ENCODE measurements around the gene HPS1. TPM values are rescaled to one million over a fixed set of nuclear protein-coding genes. Genes with fewer than 3 reads are reported as not detected.
"Not testable (repeated sequence)": the region's sequence is repeated elsewhere in the genome, so short reads cannot be mapped to it uniquely, and the experiment has no call there.

The HPS1 gene
- total and polyA plus RNA-seq, 10 donors, result 49.5 to 132 (median 89.5) TPM

GRCh38 chr10:98383869-98384268 is 62.9 kb downstream of the HPS1 start:
- no peak for DNase-seq
- Histone ChIP-seq H3K4me3 (no peak overlapping the region), H3K27me3 (replicated peaks in 1 of 7) (no peaks in the 10 kb centered on the region), H3K36me3 (peaks cover 0 to 35% (median 7%) of the 10 kb centered on the region in 6 donors), H3K9me3 (no peaks in the 10 kb centered on the region), H3K4me1 (no peaks in the 10 kb centered on the region), H3K27ac (no peak overlapping the region)
- intact Hi-C loops (cut with DNase I; ENCODE audit: low total_unique reads), result no loop called here
- 80 to 98% (median 95%) methylated on average over 5 to 6 of the region's 6 CpGs for WGBS, 5 donors
- TF ChIP-seq CTCF (IDR thresholded peaks at IDR 0.05 in 8 of 11, conservative IDR thresholded peaks at IDR 0.05 in 3 of 11), result no peak
- TF ChIP-seq POLR2AphosphoS5 (IDR thresholded peaks at IDR 0.05), result no peak
- no peak for TF ChIP-seq POLR2A (IDR thresholded peaks at IDR 0.05)

GRCh38 chr10:98383134-98383667 is 63.5 kb downstream of the HPS1 start:
- DNase-seq; H3K4me3 ChIP-seq; H3K4me1 ChIP-seq; intact Hi-C loops (cut with DNase I; ENCODE audit: low total_unique reads); H3K27me3 ChIP-seq (replicated peaks in 1 of 7); H3K9me3 ChIP-seq; H3K27ac ChIP-seq: not testable (repeated sequence)
- WGBS, 5 donors, result 91 to 95% (median 92%) methylated on average over 7 of the region's 7 CpGs
- peaks cover 0 to 35% (median 7%) of the 10 kb centered on the region in 6 donors for H3K36me3 ChIP-seq

GRCh38 chr10:98382691-98383101 is 64.0 kb downstream of the HPS1 start:
- Histone ChIP-seq H3K4me1 (no peaks in the 10 kb centered on the region), H3K4me3 (no peak overlapping the region), H3K27ac (no peak overlapping the region), H3K36me3 (peaks cover 0 to 35% (median 7%) of the 10 kb centered on the region in 6 donors), H3K9me3 (peaks cover 0 to 2% (median under 1%) of the 10 kb centered on the region in 8 donors), H3K27me3 (replicated peaks in 1 of 7) (no peaks in the 10 kb centered on the region)
- TF ChIP-seq POLR2A (IDR thresholded peaks at IDR 0.05), result no peak
- intact Hi-C loops (cut with DNase I; ENCODE audit: low total_unique reads), result no loop called here
- DNase-seq, result no peak
- WGBS, 5 donors, result 81 to 92% (median 89%) methylated on average over 5 of the region's 5 CpGs

- DNase-seq, result no peak
- Histone ChIP-seq H3K4me1 (no peaks in the 10 kb centered on the region), H3K9me3 (peaks cover 0 to 9% (median 7%) of the 10 kb centered on the region in 8 donors), H3K4me3 (no peak overlapping the region), H3K27ac (no peak overlapping the region), H3K27me3 (replicated peaks in 1 of 7) (peaks cover 0 to 10% (median 0%) of the 10 kb centered on the region in 7 donors), H3K36me3 (peaks cover 0 to 28% (median 7%) of the 10 kb centered on the region in 6 donors)
- intact Hi-C loops (cut with DNase I; ENCODE audit: low total_unique reads), result no loop called here
- 84 to 93% (median 90%) methylated on average over 8 of the region's 8 CpGs for WGBS, 5 donors
- TF ChIP-seq CTCF (IDR thresholded peaks at IDR 0.05 in 8 of 11, conservative IDR thresholded peaks at IDR 0.05 in 3 of 11) (no peak), POLR2AphosphoS5 (IDR thresholded peaks at IDR 0.05) (no peak), POLR2A (IDR thresholded peaks at IDR 0.05) (no peak)
Observed at GRCh38 chr10:98380493-98381339, 66.0 kb downstream of the HPS1 start.

- no peaks in the 10 kb centered on the region for H3K4me1 ChIP-seq
- peaks cover 0 to 9% (median 7%) of the 10 kb centered on the region in 8 donors for H3K9me3 ChIP-seq
- no peak for TF ChIP-seq POLR2AphosphoS5 (IDR thresholded peaks at IDR 0.05)
- TF ChIP-seq CTCF (IDR thresholded peaks at IDR 0.05 in 8 of 11, conservative IDR thresholded peaks at IDR 0.05 in 3 of 11), result no peak
- no peak for TF ChIP-seq POLR2A (IDR thresholded peaks at IDR 0.05)
- peaks cover 0 to 12% (median 4%) of the 10 kb centered on the region in 6 donors for H3K36me3 ChIP-seq
- no peak for DNase-seq
- peaks cover 0 to 27% (median 2%) of the 10 kb centered on the region in 7 donors for H3K27me3 ChIP-seq (replicated peaks in 1 of 7)
- no peak overlapping the region for H3K27ac ChIP-seq
- intact Hi-C loops (cut with DNase I; ENCODE audit: low total_unique reads), result no loop called here
- 91 to 94% (median 94%) methylated on average over 4 of the region's 4 CpGs for WGBS, 5 donors
- H3K4me3 ChIP-seq, result no peak overlapping the region
Observed at GRCh38 chr10:98378722-98379121, 68.0 kb downstream of the HPS1 start.
